ENCODE measurements around the gene FAM131A.

Gene FAM131A

GRCh38 chr3:184357248-184358123 lies 20.1 kb downstream of the FAM131A start:
- DNase-seq (ENCODE audit: low spot score) = no peak

DNA sequence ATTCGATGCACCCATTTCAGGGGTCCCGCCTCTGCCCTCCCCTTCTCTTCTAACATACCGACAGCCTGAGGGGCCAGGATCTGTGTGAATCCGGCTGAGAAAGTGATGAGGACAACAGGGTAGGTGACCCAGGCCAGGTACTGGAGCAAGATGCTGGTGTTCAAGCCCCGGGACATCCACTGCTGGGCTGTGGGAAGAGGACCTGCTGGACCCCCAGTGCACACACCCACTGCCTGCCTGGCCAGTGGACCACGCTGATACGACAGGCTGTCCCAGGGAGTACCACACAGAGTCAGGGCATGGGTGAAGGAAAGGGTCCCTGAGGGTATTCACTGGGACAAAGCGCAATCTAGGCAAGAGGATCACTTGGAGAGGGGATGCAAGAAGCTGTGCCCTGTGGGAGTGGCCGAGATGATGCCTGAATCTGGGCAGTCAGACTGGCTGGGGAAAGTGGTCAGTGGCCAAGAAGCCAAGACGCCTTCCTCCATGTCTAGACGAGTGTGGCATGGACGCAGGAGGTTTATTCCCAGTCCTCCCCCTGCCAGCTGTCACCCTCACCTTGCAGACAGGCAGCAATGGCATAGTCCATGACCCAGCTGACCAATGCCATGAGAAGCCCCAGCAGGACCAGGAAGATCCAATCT lies 20.8 kb downstream of the FAM131A start:
- no peak for DNase-seq (ENCODE audit: low spot score)

GRCh38 chr3:184358921-184359350 lies 21.5 kb downstream of the FAM131A start:
- DNase-seq (ENCODE audit: low spot score) = no peak

DNA sequence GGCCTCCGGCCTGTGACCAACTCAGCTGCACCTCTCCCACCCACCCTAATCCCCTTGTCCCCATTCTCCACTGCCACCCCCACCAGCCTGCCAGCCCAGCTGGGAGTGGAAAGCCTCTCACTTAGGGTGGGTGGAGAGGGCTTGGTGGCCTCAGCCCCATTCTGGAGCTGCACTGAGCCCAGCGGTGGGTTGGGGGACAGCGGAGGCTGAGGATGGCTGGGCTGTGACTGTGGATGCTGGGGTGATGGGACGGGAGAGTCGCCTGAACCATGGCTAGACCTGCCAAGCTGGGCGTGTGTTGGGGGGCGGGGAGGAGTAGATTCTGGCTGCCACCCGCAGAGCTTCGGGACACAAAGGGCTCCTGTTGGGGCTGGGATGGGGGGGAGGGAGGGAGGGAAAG lies 22.2 kb downstream of the FAM131A start:
- DNase-seq (ENCODE audit: low spot score) = no peak

DNA sequence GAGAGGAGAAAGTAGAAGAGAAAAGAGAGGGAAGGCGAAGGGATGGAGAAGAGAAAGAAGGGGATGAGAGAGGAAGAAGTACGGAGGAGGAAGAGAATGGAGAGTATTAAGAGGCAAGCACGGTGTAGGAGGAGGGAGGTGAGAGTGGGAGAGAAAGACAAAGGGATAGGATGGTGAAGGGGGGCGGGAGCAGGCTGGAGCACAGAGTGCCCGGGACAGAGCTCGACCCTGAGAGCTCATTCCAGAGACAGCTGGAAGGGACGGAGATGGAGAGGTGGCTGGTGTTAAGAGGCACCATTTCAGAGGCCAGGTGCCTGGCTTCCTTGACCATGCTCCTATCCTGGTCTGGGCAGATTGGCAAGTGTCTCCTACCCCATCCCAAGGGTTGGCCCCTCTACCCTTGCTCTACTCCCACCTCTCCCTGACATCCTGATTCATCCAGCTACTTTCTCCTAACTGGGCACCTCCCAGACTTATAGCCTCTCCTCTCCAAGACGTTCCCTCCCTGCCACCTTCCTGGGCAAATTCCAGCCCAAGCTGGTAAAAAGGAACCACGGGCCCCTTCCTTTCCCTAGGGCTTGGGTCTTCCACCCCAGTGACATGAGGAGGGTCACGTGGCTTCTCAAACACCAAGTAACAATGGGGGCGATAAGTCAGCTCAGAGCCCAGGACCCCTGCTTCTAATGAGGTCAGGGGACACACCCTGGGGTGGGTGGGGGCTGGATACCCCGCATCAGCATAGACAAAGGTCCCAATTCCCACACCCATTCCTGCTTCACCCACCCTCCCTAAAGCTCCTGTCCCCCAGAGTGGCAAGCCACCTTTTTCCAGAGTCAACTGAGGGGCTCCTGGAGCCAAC lies 22.9 kb downstream of the FAM131A start:
- DNase-seq (ENCODE audit: low spot score) = no peak

DNA sequence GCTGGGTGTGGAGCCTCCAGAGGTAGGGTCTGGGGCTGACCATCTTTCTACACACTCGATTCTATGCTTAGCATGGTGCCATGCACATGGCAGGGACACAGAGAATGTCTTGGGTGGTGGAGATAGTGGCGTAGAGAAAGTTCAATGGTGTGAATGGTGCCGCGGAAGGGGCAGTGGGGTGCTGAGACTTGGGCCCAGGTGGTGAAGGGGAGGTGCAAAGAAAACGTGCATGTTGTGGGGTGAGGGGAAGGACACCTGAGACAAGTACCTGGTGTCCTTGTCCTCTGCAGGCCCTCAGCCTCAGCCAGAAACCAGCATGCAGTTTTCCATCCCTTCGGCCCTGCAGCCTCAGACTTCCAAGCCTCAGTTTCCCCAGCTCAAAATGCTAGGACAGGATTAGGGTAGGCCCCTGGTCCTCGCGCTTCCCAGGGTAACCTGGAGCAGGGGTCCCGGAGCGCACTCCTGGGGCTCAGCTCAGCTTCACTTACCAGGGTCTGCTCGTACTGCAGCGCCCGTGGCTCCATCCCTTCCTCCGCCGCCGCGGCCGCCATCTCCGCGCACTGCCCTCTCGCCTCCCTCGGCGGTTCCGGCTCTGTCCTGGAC lies 23.6 kb downstream of the FAM131A start:
- no peak for DNase-seq (ENCODE audit: low spot score)

- DNase-seq (ENCODE audit: low spot score) = no peak
Observed at GRCh38 chr3:184361532-184361931, 24.1 kb downstream of the FAM131A start, which contains the start of the genes CLCN2 and POLR2H. TSS of gene CLCN2 (minus strand) at chr3:184361605. CDS start at chr3:184361479, 126 bp downstream. TSS of gene POLR2H (plus strand) at chr3:184361710. CDS start at chr3:184363493, 1,783 bp downstream.

- DNase-seq (ENCODE audit: low spot score) = peak; percentile 51
Observed at GRCh38 chr3:184361932-184362667, 24.7 kb downstream of the FAM131A start.

DNA sequence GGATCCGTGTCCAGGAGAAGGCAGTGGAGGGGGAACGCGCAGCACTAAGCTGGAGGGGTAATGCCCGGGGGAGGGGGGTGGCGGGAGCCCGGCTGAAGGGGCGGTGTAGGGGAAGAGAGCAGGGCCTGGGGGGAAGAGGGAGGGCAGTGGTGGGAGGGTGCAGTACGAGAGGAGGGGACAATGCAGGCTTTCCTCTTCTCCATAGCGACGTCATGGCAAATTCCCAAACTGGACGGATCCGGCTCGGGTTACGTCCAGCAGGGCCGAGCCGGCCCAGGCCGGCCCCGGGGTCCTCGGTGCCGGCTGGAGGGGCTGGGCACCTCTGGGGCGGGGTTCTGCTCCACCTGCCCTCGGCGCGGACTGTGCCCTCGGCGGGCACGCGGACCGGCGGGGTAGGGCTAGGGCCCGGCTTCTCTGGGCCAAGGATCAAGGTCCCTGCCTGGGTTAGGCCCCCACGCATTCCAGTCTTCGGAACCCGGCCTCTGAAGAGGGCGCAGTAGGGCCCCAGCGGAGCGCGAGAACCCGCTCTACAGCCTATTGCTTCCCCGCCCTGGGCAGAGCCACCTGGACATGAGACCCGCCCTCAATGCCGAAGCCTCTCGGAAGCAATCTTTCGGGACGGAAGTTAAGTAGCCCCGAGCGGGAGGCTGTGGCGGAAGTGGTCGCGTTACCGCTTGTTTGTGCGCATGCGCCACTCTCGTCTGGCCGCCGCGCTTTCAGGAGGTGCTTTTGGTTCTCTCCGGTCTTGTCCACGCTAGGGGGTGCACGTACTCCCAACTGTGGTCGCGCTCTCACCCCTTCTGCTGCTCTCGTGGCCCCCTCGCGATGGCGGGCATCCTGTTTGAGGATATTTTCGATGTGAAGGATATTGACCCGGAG lies 25.5 kb downstream of the FAM131A start:
- DNase-seq (ENCODE audit: low spot score) = peak; percentile 98

DNA sequence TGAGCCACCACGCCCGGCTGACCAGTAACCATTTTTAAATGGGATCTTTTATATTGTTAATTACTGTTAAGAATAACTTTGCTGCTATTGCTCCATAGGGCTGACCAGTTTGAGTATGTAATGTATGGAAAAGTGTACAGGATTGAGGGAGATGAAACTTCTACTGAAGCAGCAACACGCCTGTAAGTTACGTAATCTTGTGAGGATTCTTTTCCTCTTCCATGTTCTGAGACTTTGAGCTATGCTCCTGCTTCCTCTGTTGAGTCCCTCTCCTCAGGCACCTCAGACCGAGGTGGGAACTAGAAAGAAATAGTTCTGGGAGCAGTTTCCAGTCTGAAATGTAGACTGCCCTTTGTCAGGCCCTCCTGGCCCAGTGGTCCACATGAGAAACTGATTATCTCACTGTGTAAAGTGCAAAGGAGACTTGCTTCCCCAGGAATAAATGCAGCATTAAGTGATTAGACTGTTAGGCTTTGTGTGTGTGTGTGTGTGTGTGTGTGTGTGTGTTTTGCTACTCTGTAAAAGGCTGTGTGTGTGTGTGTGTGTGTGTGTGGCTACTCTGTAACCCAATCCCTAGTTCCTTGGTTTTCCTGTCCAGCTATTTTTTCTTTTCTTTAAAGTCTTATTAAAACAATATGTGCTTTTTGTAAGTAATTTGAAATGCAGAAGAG lies 29.4 kb downstream of the FAM131A start:
- no peak for DNase-seq (ENCODE audit: low spot score)

DNA sequence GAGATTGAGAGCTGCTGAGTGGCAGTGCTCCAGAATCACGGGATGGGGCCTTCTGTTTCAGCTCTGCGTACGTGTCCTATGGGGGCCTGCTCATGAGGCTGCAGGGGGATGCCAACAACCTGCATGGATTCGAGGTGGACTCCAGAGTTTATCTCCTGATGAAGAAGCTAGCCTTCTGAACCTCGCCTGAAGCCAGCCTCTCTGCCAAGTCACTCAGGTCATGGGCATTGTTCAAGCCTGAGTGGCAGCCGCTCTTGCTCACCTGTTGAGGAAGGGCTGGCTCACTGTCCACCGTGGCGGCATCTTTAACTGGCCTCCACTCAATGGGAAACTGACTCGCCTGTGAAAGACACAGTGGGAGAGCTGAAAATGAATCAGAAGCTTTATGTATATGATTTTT lies 30.7 kb downstream of the FAM131A start:
- DNase-seq (ENCODE audit: low spot score) = no peak

- no peak for DNase-seq (ENCODE audit: low spot score)
Observed at GRCh38 chr3:184368586-184369183, 31.3 kb downstream of the FAM131A start.

DNA sequence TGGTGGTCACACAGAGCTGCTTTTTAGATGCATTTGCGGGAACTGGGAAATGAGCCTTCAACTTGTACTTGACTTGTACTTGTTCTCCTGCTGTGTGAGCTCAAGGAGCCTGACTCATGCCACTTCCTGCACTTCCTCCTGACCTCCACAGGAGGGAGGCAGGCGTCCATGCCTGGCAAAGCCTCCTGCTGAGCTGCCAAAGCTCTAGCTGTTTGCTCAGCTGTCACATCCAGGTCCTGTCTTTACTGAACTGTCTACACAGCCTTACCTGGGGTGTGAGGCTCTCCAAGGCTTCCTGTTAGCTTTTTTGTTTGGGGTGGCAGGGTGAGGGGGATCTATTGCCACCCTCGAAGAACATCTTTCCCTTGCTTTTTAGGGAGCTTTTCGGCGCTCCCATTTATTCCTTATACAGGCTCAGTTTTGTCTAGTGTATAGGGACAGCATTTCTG lies 34.2 kb downstream of the FAM131A start:
- peak; percentile 97 for DNase-seq (ENCODE audit: low spot score)

DNA sequence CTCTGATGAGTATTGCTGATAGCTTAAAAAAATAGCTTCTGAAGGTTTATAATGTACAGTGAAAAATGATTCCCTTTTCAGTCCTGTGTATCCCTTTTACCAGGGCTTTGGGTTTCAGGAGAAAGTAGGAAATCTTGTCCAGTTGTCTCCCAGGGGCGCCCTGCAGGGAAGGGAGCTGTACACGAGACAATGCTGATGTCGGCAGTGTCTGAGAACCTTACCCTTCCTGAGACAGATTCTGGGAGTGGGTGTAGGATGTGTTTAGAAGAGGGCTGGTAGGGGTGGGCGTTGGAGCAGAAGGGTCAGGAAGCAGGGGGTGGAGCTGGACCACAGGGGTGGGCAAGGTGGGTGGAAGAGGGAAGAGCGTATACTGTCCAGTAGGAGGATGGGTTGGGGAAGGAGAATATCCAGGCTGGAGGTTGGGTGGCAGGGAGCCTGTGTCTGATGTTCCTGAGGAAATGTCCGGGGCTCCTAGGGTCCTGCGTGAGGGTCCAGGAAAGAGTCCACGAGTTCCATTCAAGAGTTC lies 35.0 kb downstream of the FAM131A start:
- DNase-seq (ENCODE audit: low spot score) = no peak

DNA sequence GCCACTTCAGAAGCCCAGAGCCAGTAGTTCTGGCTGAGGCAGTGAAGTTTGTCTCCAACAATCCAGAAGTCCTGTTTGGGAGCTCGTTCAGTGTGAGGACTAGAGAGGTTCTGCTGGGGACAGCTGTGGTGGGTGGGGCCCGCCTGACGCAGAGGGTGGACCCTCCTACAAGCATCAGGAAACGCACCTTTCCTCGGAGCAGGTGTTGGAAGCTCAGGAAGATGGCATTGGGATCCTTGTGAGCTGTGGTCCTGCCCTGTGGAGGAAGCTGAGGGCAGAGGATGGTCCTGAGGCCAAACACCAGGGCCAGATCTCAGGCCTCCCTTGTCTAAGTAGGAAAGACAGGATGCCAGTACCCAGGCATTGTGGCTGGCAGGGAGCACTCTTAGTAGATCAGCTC lies 35.5 kb downstream of the FAM131A start:
- DNase-seq (ENCODE audit: low spot score) = no peak

DNA sequence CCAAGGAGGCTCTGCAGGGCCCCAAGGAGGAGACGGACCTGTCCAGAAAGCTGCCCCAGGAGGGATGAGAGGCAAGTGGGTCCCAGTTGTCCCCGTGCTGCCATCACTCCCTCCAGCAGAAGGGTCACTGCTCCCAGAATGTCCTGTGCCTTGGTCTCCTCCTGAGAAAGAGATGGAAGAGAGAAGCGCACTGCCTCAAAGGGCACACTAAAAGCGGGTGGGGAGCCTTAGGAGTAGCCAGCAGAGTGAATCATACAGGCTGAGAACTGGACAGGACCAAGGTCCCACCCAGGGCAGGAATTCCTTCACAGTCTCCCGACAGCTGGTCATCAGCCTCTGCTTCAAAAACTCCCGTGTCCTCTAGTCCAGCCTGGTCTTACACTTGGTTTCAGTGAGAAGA lies 36.0 kb downstream of the FAM131A start:
- no peak for DNase-seq (ENCODE audit: low spot score)

DNA sequence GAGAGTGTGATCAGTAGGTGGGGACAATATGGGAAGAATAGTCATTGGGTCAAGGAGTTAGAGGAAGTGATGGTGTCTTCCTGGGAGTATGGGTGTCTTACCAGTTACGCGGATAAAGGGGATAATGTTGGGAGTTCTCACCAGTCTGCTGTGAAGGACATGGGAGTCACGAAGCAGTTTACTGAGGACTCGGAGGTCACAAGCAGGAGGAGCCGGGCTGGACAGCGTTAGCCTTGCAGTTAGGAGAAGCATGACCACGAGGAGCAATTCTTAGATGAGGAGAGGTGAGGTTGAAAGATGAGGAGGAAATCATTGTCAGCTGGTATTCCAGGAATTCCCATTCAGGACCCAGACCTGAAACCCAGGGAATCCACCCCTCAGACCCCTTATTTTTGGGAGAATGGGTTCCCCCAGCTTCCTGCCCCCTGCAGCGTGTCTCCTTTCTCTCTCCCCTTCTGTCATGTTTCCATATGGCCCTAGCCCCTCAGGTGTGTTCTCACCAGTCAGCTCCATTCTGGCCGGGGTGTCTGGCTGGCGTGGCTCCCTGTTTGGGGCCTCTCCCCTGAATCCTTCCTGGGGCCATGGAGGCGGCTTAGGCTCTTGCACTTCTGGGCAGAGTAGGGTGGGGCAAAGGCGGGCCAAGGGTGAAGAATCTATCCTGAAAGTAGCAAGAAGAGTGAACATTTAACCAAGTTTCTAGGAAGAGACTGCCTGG lies 38.5 kb downstream of the FAM131A start:
- DNase-seq (ENCODE audit: low spot score) = no peak

DNA sequence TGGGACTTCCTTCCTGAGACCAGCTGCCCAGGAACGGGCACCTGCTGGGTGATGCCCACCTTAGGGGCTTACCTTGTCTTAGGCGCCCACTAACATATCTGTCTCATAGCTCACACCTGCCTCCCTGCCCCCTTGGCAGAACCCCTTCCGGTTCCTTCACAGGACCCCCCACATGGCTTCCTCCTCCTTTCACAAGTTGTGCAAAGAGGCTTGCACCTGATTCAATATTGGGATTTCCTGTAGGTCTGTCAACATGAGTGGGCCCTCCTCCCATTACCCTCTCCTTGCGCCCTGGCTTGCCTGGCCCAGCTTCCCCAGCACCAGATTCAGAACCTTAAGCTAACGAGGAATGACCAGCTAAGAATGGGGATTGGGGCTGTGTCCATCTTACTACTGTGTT lies 40.0 kb downstream of the FAM131A start:
- DNase-seq (ENCODE audit: low spot score) = no peak

All from COLO829 (cell line).